ENCODE results near the gene HNRNPA0.

HNRNPA0 gene

GRCh38 chr5:137754961-137755762, 999 bp upstream of the HNRNPA0 start:
- DNase-seq (ENCODE audit: low read depth in 2 of 2): no peak

DNA sequence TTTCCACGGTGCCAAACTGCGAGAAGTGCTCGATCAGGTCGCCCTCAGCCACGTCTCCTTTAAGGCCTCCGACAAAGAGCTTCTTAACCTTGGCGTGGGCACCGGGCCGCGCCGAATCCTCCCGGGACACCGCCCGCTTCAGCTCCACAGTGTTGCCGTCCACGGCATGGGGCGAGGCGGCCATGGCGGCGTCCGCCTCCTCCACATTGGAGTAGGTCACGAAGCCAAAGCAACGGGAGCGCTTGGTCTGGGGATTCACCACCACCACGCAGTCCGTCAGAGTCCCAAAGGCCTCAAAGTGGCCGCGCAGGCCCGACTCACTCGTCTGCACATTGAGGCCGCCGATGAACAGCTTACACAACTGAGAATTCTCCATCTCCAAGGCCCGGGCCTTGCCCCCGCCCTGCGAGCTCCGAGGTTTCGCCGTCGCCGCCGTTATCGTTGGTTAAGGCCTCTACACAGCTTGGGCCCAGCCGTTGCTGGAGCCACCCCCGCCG, 424 bp downstream of the HNRNPA0 start:
- DNase-seq (ENCODE audit: low read depth in 2 of 2): no peak

DNA sequence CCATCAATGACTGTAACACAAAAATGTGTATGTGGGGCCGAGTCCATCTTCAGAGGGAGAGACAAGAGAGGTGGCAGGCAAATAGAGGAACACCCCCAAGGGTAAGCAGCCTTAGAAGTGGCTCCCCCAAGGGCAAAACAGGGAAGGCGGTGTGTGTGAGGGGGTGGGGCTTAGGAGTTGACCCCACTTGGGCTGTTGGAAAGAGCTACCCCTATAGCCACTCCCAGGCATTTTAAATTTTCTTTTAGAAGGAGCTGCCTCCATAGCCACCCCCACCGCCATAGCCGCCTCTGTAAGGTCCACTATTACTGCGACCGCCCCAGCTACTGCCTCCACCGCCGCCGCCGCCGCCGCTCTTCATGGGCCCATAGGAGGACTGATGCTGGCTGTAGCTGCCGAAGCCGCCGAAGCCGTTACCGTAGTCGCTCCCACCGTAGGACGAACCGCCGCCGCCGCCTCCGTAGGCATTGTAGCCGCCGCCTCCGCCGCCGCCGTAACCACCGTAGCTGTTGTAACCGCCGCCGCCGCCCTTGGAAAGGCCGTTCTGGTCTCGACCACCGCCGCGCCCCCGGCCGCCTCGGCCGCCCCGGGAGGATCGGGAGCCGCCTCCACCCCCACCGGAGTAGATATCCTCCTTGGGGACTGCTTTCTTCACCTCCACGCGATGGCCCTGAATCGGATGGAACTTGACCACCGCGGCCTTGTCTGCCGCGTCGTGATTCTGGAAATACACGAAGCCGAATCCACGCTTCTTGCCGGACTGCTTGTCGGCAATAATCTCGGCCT, 1.1 kb downstream of the HNRNPA0 start:
- no peak for DNase-seq (ENCODE audit: low read depth in 2 of 2)

- no peak for DNase-seq (ENCODE audit: low read depth in 2 of 2)
These were observed 2.2 kb downstream of the HNRNPA0 start for GRCh38 chr5:137751869-137752491.

DNA sequence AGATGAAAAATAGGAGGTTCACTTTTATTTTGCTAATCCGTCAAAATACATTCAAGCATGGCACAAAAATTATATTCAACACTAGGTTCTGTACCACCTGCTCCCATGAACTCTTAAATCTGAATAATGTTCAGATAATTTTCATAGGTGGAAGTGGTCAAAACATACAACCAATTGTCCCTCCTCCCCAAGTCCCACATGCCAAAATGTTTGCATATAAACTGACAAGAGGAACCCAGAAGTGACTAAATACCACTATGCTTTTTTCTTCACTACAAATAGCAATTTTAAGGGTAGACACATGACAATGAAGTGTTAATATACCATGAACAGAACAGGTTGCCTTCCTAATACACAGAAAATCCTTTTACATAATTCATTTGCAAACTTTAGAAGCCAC, 3.7 kb downstream of the HNRNPA0 start:
- DNase-seq (ENCODE audit: low read depth in 2 of 2): no peak

DNA sequence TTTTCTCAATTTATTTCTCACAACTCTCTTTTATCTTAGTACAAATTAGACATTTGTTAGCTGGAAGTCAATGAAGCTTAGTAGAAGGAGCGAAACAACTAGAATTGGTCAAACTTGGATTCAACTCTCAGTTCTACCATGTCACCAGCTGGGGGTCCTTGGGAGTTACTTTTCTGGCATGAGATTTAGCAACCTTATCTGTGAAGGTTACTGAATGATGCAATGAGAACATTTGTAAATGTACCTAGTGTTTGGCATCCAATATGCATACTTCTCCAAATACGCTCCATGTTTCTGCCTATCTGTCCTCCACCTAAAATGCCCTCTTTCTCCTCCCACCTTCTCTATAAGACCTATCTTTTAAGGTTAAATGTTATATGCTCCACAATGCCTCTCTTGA, 6.3 kb downstream of the HNRNPA0 start:
- no peak for DNase-seq (ENCODE audit: low read depth in 2 of 2)

GRCh38 chr5:137743031-137743640, 11.0 kb downstream of the HNRNPA0 start:
- DNase-seq (ENCODE audit: low read depth in 2 of 2): peak in 1 of 2 donors; percentile 50

DNA sequence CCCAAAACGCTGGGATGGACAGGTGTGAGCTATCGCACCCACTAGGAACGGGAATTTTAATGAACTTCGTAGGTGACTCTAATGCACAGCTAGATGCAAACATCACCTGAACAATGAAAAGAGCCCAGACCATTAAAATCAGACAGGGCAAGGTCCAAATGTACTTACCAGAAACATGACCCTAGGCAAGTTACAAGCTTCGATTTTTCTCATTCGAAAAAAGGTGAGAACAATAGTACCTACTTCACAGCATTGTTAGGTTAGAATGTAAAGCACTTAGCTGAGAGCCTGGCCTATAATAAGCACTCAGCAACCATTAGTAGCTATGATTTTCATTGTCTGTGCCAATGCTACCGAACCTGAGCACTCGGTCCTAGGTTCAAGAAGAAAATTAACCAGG, 12.4 kb downstream of the HNRNPA0 start:
- no peak for DNase-seq (ENCODE audit: low read depth in 2 of 2)

DNA sequence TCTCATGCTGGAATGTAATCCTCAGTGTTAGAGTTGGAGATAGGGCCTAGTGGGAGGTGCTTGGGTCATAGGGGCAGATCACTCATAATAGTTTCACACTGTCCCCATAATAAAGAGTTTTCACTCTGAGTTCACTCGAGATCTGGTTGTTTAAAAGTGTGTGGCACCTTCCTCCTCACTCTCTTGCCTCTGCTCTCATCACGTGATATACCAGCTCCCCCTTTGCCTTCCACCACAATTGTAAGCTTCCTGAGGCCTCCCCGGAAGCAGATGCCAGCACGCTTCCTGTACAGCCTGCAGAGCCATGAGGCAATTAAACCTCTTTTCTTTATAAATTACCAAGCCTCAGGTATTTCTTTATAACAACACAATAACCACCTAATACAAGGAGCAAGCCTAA, 14.4 kb downstream of the HNRNPA0 start:
- DNase-seq (ENCODE audit: low read depth in 2 of 2): no peak

DNA sequence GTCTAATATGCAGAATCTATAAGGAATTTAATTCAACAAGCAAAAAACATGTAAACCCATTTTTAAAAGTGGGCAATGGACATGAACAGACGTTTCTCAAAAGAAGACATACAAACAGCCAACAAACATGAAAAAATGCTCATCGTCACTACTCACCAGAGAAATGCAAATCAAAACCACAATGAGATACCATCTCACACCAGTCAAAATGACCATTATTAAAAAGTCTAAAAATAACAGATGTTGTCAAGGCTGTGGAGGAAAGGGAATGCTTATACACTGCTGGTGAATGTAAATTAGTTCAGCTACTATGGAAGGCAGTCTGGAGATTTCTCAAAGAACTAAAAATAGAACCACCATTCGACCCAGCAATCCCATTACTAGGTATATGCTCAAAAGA, 15.2 kb downstream of the HNRNPA0 start:
- DNase-seq (ENCODE audit: low read depth in 2 of 2): no peak

DNA sequence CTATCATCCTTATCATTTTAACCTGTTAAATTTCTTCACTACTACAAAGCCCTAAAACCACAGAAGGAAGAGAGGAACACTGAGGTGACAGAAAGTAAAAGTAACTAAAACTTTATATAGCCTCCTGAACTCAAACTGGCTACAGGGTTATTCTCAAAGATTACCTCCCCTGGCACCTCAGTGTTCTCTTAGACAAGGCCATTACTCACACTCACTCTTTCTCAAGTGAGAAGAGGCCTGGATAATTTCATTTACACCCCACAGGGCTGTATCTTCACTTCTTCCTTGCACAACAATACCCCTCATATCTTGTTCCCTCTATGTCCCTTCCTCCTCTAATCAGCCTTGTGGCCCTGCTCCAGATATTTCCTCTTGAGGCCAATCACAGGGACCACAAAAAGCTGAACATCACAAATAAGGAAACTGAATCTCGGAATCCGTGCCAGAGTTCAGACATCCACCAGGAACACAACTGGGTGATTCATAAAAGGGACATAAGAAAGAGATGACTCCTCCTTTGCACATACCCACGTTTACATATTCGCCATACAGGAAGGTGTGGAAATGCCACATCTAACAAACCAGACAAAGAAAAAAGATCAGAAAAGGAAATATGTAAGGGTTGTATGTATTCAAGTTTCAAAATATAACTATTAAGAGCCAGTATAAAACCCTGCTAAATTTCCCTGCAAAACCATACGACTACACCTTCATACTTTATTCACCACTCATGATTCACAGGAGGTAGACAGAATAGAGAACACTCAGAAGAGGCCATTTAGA, 16.6 kb downstream of the HNRNPA0 start:
- peak in 1 of 2 donors; percentile 15 for DNase-seq (ENCODE audit: low read depth in 2 of 2)

DNA sequence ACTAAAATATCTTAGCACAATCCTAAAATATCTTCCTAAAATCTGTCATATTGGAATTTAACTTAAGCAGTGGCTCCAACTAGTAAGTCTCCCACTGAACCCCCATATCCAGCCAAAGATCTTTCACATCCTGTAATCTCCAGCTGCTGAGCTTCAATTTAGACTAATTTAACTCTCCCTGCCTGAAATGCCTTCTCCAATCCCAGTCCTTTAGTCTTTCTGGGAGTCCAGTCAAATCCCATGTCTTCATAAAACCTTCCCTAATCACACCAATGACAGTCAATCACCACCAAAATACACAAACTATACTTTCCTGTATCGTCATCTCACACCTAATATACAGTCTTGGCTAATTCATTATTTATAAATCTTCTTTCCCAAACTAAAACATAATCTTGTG, 17.7 kb downstream of the HNRNPA0 start:
- no peak for DNase-seq (ENCODE audit: low read depth in 2 of 2)

DNA sequence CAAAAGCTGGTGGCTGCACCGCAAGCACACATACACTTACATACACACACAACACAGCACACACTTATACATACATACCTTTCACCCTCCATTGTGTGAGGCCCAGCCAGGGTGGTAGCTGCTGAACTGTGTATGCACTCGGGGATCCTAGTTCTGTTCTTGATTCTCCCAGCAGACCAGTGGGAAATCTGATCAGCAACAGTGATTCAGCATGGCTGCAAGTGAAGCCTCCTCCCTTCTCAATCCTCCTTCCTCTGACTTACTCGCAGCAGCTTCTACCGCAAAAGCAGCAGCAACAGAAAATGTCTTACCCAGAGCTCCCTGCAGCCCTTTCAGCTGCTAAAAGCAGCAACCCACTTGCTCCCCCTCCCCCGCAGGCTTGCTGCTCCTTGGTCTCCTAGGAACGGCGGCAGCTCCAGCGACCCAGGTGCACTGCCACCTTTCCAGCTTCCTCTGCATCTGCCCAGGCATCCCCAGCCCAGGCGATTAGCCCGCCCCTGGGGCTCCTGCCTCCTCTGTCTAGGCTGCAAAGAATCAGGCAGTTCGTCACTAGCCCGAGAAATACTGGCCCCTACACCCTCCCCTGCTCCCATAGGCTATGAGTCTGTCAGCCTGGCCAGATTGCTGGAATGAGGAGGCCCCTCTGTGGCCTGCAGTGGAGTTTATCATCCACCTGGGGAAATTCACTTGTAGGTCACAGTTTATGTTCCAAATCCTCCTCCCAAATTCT, 18.4 kb downstream of the HNRNPA0 start, which contains the start of gene KLHL3:
TSS of gene KLHL3 (minus strand) at position 535 of the 730 bp plus-strand sequence. CDS start at position 92, 443 bp downstream.
- peak in 1 of 2 donors; percentile 8 for DNase-seq (ENCODE audit: low read depth in 2 of 2)

- no peak for DNase-seq (ENCODE audit: low read depth in 2 of 2)
These were observed 19.1 kb downstream of the HNRNPA0 start for GRCh38 chr5:137734962-137735554.

- DNase-seq (ENCODE audit: low read depth in 2 of 2): no peak
These were observed 19.8 kb downstream of the HNRNPA0 start for GRCh38 chr5:137734331-137734730.

DNA sequence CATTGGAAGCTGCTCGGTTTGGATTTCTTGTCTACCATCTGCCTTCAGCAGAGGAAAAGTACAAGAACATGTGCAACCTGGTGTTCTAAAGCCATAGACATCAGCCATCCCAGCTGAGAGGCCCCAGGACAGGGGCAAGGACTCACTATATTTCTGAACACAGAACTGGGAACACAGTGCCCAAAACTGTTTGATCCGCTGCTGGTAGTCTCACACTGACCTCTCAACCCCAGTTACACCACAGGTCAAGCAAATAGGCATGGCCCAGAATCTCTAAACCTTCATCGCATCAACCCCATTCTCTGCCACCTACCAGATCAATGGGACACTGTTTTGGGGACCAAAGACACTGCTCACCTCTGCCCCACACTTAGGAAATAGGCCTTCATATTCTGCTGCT, 20.2 kb downstream of the HNRNPA0 start:
- DNase-seq (ENCODE audit: low read depth in 2 of 2): no peak

DNA sequence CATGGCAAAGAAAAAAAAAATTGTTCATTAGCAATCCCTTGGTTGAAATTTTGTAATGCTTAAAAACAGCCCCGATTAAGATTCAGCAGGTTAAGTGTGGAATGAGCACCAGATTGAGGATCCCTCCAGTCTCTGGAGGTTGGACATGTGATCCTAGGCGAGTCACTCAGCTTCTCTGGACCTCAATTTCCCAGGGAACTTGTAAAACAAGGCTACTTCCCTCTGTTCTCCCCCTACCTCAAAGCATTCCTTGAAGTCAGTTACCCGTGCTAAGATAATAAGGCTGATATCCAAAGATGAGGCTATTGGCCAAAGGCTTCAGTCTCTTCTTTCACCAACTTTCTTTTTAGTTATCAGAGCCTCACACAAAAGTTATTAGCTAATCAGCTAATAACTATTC, 21.2 kb downstream of the HNRNPA0 start:
- no peak for DNase-seq (ENCODE audit: low read depth in 2 of 2)

DNA sequence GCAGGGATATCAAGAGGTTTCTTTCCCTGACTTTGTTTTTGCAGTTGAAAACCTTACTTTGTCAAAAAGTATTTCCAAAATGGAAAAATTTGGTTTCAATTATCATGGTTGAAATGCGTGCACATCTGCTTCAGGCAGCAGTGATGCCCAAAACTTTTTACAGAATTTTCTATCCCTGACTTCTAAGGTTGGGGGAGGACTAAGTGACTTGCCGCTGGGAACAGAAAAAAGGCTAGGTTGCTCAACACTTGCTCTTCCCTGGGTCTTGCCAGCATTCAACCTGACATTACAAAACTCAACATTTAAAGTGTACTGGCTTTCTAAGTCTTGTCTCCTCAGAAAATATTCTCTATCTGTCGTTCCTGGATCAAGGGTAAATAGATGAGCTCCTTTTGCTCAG, 23.0 kb downstream of the HNRNPA0 start:
- DNase-seq (ENCODE audit: low read depth in 2 of 2): no peak

DNA sequence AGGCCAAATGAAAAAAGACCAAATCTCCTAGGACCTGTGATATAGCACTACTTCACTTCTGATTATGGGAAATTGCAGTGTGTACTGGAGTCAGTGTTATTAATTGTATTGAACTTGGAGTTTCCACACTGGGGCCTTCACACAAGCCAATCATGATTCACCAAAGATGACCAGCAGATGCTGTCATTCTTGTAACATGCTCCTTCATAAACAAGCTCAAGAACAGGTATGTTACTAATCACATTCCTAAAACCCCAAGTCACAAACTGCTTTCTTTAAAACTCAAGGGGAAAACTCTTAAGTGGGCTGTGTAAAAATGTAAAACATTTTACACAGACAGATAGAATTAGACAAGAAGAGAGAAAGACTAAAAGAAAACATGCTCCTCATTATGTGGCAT, 23.8 kb downstream of the HNRNPA0 start:
- no peak for DNase-seq (ENCODE audit: low read depth in 2 of 2)

DNA sequence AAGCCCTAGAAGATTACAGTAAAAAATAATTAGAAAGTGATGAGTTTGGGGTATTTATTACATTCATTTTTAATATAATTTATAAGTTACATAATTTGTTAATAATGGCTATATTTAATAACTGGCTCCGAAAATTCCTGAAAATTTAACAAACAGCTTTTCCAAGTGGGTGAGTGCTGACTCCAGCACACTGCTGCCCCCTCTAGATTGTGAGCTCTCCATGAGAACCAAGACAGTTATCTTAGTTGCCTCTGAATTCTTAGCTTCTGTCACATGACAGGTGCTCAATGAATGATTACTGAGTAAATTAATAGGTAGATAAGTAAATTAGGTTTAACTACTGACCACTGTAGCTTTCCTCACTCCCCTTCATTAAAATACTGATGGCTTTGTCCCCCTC, 26.1 kb downstream of the HNRNPA0 start:
- DNase-seq (ENCODE audit: low read depth in 2 of 2): no peak

Data from activated CD4-positive, alpha-beta T cell treated with anti-CD3 and anti-CD28 coated beads for 24 hours (primary cell).